Measurements from ENCODE around the gene RIMS4.

The RIMS4 gene

DNA sequence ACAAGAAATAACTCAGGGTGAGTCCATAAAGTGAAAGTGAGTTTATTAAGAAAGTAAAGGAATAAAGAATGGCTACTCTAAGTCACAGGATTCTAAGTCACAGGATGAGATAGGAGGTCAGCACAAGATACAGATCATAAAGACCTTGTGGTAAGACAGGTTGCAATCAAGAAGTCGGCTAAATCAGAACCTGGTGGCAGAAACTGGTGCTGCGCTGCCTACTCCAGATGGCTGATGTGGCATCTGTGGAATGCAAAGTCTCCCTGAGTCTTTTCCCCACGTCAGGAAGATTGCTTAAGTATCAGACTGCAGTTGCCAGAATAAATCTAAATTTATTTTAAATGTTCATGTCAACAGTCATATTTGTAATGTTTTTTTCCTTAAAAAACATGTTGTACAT, 75.4 kb downstream of the RIMS4 start:
- DNase-seq, result peak; percentile 33
- Histone ChIP-seq H3K36me3 (replicated peaks) (no peaks in the 10 kb centered on the region), H3K4me3 (ENCODE audit: low read depth, low read length) (no peak overlapping the region), H3K27me3 (replicated peaks) (no peaks in the 10 kb centered on the region), H3K27ac (no peak overlapping the region)
- in situ Hi-C loops (cut with HindIII; ENCODE audit: low pct_ligation_motif_present, low sequenced_read_pairs), result loop anchor here (5.0 kb wide), 1 partner anchor 53 kb away; no protein-coding TSS in a partner anchor
- TF ChIP-seq, protein P1, sequence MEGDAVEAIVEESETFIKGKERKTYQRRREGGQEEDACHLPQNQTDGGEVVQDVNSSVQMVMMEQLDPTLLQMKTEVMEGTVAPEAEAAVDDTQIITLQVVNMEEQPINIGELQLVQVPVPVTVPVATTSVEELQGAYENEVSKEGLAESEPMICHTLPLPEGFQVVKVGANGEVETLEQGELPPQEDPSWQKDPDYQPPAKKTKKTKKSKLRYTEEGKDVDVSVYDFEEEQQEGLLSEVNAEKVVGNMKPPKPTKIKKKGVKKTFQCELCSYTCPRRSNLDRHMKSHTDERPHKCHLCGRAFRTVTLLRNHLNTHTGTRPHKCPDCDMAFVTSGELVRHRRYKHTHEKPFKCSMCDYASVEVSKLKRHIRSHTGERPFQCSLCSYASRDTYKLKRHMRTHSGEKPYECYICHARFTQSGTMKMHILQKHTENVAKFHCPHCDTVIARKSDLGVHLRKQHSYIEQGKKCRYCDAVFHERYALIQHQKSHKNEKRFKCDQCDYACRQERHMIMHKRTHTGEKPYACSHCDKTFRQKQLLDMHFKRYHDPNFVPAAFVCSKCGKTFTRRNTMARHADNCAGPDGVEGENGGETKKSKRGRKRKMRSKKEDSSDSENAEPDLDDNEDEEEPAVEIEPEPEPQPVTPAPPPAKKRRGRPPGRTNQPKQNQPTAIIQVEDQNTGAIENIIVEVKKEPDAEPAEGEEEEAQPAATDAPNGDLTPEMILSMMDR (IDR thresholded peaks at IDR 0.05; ENCODE audit: low read depth, low read length, missing control alignments), result peak; percentile 34

GRCh38 chr20:44733341-44734069, 76.8 kb downstream of the RIMS4 start:
- Histone ChIP-seq H3K27ac (no peak overlapping the region), H3K4me3 (ENCODE audit: low read depth, low read length) (no peak overlapping the region), H3K27me3 (replicated peaks) (no peaks in the 10 kb centered on the region), H3K36me3 (replicated peaks) (no peaks in the 10 kb centered on the region)
- TF ChIP-seq, protein P1 (IDR thresholded peaks at IDR 0.05; ENCODE audit: low read depth, low read length, missing control alignments), result peak; percentile 93
- peak; percentile 55 for DNase-seq
- in situ Hi-C loops (cut with HindIII; ENCODE audit: low pct_ligation_motif_present, low sequenced_read_pairs), result loop anchor here (5.0 kb wide), 1 partner anchor 51 kb away; no protein-coding TSS in a partner anchor

GRCh38 chr20:44732327-44732726, 78.0 kb downstream of the RIMS4 start:
- no peaks in the 10 kb centered on the region for H3K36me3 ChIP-seq (replicated peaks)
- H3K27me3 ChIP-seq (replicated peaks), result no peaks in the 10 kb centered on the region
- in situ Hi-C loops (cut with HindIII; ENCODE audit: low pct_ligation_motif_present, low sequenced_read_pairs), result loop anchor here (5.0 kb wide), 1 partner anchor 50 kb away; no protein-coding TSS in a partner anchor
- TF ChIP-seq, protein P1 (IDR thresholded peaks at IDR 0.05; ENCODE audit: low read depth, low read length, missing control alignments), result no peak
- no peak overlapping the region for H3K4me3 ChIP-seq (ENCODE audit: low read depth, low read length)
- H3K27ac ChIP-seq, result no peak overlapping the region
- no peak for DNase-seq

- Histone ChIP-seq H3K36me3 (replicated peaks) (no peaks in the 10 kb centered on the region), H3K27ac (no peak overlapping the region), H3K4me3 (ENCODE audit: low read depth, low read length) (no peak overlapping the region), H3K27me3 (replicated peaks) (no peaks in the 10 kb centered on the region)
- in situ Hi-C loops (cut with HindIII; ENCODE audit: low pct_ligation_motif_present, low sequenced_read_pairs), result loop anchor here (5.0 kb wide), 1 partner anchor 49 kb away; no protein-coding TSS in a partner anchor
- no peak for DNase-seq
- TF ChIP-seq, protein P1 (IDR thresholded peaks at IDR 0.05; ENCODE audit: low read depth, low read length, missing control alignments), result no peak
Measured at GRCh38 chr20:44731657-44732056, 78.7 kb downstream of the RIMS4 start.

DNA sequence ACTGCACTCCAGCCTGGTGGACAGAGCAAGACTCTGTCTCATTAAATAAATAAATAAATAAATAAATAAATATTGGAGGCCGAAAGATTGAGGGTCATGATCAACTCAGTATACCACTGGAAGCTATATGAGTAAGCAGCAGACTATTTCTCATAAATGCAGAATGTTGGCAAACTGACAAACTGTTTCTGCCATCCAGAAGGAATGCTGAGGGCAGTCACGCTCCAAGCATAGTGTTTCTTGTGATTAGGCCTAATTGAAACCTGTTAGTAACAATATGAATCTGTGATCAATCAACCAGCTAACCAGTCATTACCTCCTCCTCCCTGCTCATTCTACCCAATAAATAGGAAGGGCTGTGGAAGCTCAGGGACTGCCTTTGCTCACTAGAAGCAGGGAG, 79.9 kb downstream of the RIMS4 start:
- H3K4me3 ChIP-seq (ENCODE audit: low read depth, low read length), result no peak overlapping the region
- no peaks in the 10 kb centered on the region for H3K36me3 ChIP-seq (replicated peaks)
- DNase-seq, result peak; percentile 73
- TF ChIP-seq, protein P1 (IDR thresholded peaks at IDR 0.05; ENCODE audit: low read depth, low read length, missing control alignments), result no peak
- peak overlapping the region; percentile 27 for H3K27ac ChIP-seq
- no peaks in the 10 kb centered on the region for H3K27me3 ChIP-seq (replicated peaks)
- in situ Hi-C loops (cut with HindIII; ENCODE audit: low pct_ligation_motif_present, low sequenced_read_pairs), result loop anchor here (5.0 kb wide), 1 partner anchor 48 kb away; no protein-coding TSS in a partner anchor

All from brain microvascular endothelial cell (primary cell).